Measurements from ENCODE around the gene CABP4.
A peak's percentile ranks its signal among the peaks of the same experiment; 100 is the strongest.
"Not testable (repeated sequence)": the region's sequence is repeated elsewhere in the genome, so short reads cannot be mapped to it uniquely, and the experiment has no call there.

The CABP4 gene

DNA sequence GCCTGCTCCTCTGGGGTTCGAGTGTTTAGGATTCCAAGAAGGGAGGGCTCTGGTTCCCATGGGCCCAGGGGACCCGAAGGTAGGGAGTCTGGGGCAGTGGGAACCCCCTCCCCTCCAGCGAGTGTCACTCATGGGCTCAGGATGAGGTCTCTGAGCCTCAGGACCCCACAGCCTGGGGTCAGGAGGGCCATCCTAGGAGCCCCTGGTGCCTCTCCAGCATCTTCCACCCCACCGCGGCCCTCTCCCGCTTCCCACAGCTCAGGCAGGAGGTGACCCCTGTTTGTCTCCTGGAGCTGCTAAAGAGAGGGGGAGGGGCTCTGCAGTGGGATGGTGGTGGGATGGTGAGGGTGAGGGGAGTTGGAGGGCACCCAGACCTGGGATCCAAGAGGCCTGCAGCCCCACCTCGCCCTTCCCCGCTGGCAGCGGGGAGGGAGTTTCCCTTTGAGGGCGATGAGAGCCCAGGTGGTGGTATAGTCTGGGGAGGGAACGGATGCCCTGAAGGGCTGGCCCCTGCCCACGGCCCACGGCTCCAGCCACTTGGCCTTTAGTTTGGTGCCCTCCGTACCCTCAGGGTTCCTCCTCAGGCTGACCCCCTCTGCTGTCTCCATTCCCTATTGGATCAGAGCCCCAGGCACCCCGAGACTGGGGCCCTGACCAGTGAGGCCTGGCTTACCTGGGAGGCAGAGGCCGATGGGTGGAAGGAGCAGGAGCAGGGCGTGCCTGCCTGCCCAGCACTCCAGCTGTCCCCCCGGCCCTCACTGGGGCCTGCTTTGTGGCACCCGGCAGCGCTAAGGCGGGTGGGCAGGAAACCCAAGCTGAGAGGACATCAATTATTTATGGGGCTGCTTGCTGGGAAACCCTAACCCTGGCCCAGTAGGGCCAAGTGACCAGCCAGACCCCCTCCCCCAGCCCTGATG, 1.1 kb upstream of the CABP4 start:
- no peak for DNase-seq (ENCODE audit: low read depth)

DNA sequence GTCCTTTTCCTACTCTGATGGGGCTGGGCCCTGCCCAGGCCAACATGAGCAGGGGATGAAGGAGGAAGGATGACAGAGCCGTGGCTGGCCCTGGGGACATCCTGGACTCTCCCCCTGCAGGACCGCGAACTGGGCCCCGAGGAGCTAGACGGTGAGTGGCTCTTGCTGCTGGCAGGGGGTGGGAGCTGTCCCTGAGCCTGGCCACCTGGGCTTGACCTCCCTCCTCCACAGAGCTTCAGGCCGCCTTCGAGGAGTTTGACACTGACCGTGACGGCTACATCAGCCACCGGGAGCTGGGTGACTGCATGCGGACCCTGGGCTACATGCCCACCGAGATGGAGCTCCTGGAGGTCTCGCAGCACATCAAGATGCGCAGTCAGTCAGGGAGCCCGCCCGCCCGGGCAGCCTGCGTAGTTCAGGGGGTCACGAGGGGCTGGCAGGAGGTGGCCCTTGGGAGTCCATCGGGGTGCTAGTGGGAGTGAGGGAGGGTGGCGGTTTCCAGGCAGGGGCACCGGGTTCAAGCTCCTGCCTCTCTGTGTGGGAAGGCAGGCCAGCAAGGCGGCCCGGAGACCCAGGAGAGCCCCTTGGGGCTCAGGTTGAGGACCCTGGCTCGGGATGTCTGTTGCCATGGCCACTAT, 1.0 kb downstream of the CABP4 start:
- no peak for DNase-seq (ENCODE audit: low read depth)

DNA sequence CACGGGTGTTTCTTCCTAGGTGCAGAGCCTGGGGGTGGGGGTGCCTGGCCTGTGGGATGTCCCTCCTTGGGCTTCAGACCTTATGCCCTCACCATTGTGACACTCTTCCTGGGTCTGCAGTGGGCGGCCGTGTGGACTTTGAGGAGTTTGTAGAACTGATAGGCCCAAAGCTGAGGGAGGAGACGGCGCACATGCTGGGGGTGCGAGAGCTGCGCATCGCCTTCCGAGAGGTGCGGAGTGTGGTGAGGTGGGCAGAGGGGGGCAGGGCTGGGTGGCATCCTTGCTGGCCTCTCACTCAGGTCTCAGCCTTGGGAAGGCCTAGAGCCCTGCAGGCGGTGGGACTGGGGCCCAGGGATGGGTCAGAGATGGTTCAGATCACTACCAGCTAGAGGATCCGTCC, 2.3 kb downstream of the CABP4 start:
- DNase-seq (ENCODE audit: low read depth) = no peak

DNA sequence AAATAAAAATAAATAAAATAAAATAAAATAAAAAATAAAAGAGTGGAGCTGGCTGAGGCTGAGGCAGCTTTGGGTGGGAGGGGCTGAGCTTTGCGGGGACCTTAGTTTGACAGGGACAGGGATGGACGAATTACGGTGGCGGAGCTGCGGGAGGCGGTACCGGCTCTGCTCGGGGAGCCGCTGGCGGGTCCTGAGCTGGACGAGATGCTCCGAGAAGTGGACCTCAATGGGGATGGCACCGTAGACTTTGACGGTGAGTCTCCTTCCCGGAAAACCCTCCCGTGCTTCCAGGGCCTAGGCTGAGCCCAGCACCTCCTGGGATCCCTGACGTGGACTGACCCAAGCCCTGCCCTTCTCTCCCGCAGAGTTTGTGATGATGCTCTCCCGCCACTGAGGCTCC, 3.1 kb downstream of the CABP4 start:
- no peak for DNase-seq (ENCODE audit: low read depth)

DNA sequence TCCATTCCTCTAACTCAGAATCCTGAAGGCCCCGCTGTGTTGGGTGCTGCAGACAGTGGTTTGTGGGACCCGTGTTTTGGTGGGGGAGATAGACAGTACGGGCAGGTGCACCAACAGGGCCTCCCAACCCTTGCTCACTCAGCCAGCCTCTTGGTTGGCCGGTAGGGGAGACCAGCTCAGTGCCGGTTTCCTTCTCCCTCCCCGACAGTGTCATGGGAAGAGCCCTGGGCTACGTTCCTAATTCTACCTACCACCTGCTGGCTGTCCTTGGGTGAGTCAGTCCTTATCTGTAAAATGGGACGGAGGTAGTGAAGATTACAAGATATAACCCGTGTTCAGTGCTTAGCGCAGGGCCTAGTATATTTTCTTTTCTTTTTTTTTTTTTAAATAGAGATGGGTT, 8.0 kb downstream of the CABP4 start:
- no peak for DNase-seq (ENCODE audit: low read depth)

DNA sequence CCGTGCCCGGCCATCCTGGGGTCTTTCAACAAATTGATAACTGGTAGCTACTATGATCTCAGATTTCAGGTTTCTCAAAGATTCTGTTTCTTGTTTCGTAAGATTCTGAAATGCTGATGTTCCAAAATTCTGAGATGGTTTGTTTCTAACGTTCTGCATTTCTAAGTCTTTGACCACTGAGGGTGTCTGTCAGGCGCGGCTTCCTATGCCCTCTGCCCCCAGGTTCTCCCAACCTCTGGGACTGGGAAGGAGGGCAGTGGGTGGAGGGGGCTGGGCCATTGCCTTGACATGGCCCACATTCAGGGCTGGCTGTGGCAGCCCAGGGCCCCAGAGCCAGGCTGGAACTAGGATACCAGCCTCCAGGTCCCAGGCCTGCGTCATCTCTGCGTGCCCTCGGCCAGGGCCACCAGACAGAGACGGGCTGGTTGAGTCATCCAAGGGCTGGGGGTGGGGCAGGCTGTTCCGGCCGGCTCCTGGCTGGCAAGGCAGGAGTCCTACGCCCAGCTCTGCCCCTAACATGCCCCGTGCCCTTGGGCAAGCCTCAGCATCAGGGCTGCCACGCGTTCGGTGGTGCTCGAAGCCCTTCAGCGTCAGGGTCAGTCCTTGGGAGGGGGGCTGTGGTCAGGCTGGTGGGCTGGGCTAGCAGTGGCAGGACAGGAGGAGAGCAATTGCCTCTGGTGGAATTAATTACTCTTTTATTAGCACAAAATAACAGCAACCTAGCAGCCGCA, 8.7 kb downstream of the CABP4 start:
- DNase-seq (ENCODE audit: low read depth) = no peak

DNA sequence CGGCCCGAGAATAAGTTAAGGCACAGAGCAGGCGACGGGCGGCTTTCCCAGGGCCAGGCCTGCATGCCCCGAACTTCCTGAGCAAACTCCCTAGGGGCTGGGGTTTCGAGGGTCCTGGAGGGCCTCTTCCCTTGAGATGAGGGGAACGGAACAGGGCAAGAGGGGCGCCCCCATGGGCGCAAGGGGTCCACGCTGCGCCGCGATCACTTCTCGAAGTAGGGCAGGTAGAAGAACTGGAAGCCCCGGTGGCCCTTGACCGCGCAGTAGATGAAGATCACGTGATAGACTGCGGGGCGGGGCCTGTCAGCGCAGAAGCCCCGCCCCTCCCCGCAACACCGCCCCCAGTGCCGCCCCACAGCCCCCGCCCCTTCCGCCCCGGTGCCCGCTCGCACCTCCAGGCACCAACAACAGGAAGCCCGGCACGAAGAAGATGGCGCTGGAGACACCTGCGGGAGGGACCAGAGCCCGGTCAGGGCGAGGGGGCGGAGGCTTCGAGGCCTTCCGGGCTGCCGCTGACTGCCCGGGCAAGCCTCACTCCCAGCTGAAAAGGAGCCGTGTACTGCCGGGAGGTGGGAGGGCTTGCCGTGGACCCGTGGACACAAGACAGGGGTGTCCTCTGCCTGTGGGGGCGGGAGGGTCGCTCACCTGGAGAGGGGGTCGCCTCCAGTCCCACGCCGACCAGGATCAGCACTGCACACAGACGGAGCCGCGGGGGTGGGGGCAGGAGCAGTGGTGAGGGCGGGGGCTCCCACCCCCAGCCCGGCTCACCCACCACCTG, 9.4 kb downstream of the CABP4 start:
- DNase-seq (ENCODE audit: low read depth) = peak; percentile 86

DNA sequence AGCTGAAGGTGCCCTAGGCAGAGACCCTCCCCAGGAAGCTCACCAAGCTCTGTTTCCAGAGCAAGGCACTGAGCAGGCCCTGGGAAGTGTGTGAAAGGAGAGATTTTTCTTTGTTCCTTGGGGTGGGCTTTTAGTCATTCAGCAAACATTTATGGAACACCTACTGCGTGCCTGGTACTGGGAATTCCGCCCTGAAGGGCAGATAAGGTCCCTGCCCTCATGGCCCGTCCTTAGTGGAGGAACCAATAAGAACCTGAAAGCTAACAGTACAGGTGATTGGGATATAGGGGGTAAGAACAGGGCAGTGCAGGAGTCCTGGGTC, 10.0 kb downstream of the CABP4 start:
- DNase-seq (ENCODE audit: low read depth) = no peak

DNA sequence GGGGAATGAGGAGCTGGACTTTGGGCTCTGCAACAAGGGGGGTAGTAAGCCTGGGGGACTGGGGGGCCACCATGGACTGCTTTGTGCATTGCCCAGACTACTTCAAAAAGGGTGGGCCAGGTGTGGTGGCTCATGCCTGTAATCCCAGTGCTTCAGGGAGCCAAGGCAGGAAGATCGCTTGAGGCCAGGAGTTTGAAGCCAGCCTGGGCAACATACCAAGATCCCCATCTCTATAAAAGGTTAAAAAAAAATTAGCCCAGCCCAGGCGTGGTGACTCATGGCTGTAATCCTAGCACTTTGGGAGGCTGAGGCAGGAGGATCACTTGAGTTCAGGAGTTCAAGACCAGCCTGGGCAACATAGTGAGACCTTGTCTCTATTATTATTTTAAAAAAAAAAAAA, 10.4 kb downstream of the CABP4 start:
- DNase-seq (ENCODE audit: low read depth) = not testable (repeated sequence)

DNA sequence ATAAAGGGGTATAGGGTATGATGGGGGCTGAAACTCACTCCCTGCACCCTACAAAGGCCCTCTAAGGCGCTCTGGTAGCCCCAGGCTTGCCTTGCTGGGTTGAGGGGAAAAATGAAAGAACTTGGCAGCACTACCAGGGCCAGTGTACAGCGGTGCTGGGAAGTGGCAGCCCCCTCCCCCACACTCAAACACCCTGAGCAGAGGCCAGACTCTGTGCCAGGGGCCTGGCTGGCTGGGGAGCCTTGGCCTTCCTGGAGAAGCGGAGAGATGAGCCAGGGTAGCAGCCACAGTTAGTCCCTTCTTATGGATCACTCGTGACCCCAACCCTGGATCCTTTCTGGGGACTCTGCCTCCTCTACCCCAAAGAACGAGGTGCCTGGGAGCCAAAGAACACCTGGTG, 11.2 kb downstream of the CABP4 start:
- no peak for DNase-seq (ENCODE audit: low read depth)

DNA sequence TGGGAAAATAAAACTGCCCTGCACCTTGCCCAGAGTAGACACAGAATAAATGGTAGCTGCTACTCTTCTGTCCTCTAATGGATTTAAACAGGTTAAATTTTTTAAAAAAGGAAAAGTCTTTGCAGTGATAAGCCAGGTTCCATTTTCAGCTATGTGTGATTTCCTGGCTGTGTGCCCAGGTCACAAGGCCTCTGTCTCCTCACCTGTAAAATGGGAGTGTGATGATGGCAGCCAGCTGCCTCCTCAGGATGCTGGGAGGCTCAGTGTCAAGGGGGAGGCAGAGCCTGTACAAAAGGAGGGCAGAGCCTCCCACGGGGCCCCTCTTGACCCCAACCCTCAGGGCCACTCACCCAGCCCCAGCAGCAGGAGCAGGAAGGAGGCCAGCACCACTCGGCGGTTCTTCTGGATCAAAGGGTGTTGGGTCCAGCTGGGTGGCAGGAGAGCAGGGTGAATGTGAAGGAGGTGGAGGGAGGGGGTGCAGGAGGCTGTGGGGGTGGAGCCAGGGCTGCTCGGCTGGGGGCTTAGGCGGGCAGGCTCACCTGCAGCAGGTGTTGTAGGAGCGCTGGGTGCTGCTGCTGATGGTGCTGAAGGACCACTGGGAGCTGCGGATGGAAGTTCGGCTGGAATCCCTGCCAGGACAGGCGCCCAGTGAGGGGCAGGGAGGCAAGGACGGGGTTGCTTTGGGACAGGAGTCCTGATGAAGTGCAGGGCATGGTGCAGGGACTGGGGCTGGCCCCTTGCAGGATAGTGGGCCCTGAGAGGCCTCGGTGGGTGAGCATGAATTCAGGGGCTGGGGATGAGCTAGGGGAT, 12.0 kb downstream of the CABP4 start:
- DNase-seq (ENCODE audit: low read depth) = no peak

DNA sequence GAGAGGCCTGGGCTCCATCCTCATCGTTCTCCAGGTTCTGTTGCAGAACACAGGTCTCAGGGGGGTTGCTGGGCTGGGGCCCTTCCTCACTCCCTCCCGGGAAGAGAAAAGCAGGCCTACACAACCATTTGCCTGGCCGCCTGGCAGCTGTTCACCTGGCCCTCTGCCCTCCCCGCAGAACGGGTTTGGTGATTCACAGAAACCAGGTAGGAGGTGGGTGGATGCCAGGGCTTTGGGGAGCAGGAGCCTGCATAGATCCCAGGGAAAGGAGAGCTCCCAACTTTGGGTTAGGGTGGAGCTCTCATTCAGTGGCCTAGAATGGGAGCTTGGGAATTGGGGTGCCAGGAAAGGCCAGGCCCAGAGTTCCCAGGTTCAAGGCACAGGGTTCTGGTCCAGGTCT, 12.9 kb downstream of the CABP4 start:
- no peak for DNase-seq (ENCODE audit: low read depth)

DNA sequence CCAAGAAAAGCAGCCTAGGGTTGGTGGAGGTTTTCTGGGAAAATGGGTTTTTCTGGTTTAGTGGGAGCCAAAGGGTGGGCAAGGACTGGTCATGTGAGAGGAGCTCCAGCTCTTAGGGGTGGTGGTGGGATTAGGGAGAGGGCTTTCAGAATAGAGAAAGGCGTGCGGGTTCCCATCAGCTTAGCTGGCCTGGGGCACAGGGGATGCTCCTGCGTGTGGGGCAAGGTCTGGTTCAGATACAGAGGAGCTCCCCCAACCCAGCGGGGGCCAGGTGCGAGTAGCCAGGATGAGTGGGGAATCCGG, 13.3 kb downstream of the CABP4 start:
- no peak for DNase-seq (ENCODE audit: low read depth)

DNA sequence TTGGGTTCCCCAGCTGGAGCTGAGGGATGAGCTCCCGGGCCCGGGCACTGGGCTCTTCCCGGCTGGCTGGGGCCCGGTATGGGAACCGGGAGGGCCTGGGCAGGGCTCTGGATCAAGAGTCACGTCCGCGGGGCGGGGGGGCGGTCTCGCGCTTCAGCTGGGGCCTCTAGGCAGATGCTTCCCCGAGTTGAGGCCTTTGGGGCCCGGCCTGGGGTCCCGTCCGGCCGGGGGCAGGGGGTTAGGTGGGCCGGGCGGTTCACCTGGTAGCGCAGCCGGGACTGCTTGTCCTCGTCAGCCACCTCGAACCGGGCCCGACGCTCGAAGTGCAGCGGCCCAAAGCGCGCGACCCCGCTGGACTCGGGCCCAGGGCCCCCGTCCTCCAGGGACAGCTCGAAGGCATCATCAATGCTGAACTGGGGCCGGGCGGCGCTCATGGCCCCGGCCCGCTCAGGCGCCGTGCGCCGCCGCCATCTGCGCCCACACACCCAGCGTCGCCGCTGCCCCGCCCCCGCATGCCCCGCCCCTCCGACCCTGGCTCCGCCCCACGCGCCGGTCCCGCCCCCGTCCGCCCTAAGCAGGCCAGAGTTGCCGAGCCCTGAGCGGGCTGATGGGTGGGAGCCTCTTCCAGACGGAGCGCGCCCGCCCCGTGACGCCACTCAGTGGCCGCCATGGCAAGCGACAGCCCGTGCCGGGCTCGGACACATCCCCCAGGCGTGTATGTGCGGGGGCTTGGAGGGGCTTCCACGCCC, 13.8 kb downstream of the CABP4 start, which contains the start of gene TMEM134:
TSS of gene TMEM134 (minus strand) at position 493 of the 749 bp plus-strand sequence. CDS start at position 434, 59 bp downstream.
- DNase-seq (ENCODE audit: low read depth) = peak; percentile 87

DNA sequence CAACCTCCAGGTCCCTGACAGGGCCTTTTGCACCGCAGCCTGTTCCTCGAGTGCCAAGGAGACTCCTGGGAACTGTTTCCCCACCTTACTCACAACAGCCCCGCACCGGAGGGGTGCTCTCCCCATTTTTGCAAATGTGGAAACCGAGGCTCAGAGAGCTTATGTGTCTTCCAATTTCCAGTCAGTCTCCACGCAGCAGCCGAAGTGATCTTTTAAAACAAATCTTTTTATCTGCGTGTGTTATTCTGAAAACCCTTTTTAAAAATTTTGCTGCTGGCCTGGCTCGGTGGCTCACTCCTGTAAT, 14.3 kb downstream of the CABP4 start:
- DNase-seq (ENCODE audit: low read depth) = no peak

DNA sequence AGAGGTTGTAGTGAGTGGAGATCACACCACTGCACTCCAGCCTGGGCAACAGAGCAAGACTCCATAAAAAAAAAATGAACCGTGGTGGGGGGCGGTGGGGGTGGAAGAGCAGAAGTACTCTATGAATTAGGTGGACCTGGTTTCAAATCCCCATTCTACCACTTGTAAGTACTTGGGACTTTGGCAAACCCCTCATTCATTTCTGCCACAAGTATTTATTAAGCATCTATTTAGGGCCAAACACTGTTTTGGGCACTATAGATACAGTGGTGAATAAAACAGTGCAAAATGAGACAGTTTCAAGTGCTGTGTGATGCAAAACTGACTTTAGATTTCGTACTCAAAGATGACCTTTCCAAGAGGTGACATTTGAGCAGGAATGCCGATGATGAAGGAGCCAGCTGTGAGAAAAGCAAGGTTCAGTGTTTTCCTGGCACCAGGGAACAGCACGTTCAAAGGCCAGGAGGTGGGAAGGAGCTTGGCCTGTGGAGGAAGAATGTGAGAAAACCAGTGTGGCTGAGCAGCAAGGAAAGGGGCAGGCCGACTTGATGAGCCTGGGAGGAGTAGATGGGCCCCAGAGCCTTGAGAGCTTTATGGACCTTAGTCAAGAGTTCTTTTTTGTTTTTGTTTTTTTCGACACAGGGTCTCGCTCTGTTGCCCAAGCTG, 15.3 kb downstream of the CABP4 start:
- no peak for DNase-seq (ENCODE audit: low read depth)

DNA sequence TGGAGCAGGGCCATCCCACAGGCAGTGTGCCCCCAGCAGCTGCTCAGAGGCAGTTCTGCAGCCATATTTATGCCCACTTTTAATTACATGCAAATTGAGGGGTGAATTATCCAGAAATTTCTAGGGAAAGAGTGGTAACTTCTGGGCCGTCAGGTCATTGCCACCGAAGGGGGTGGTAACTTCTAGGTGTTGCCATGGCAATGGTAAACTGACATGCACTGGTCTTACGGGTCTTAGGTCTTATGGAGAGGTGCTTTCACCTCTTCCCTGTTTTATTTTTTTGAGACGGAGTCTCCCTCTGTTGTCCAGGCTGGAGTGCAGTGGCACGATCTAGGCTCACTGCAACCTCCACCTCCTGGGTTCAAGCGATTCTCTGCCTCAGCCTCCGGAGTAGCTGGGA, 17.7 kb downstream of the CABP4 start:
- no peak for DNase-seq (ENCODE audit: low read depth)

DNA sequence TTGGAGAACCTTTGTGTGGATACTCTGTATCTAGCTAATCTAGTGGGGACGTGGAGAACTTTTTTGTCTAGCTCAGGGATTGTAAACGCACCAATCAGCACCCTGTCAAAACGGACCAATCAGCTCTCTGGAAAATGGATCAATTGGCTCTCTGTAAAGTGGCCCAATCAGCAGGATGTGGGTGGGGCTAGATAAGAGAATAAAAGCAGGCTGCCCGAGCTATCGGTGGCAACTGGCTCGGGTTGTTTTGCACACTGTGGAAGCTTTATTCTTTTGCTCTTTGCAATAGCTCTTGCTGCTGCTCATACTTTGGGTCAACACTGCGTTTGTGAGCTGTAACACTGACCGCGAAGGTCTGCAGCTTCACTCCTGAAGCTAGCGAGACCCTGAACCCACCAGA, 21.5 kb downstream of the CABP4 start:
- DNase-seq (ENCODE audit: low read depth) = not testable (repeated sequence)

DNA sequence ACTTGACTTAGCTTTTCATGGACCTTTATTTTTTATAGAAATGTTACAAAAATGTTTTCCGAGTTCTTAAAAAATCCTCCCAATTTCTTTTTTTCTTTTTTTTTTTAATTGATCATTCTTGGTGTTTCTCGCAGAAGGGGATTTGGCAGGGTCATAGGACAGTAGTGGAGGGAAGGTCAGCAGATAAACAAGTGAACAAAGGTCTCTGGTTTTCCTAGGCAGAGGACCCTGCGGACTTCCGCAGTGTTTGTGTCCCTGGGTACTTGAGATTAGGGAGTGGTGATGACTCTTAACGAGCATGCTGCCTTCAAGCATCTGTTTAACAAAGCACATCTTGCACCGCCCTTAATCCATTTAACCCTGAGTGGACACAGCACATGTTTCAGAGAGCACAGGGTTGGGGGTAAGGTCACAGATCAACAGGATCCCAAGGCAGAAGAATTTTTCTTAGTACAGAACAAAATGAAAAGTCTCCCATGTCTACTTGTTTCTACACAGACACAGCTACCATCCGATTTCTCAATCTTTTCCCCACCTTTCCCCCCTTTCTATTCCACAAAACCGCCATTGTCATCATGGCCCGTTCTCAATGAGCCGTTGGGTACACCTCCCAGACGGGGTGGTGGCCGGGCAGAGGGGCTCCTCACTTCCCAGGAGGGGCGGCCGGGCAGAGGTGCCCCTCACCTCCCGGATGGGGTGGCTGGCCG, 22.3 kb downstream of the CABP4 start:
- DNase-seq (ENCODE audit: low read depth) = not testable (repeated sequence)
